NCI-H1436 (cell line): ENCODE data around the gene ASPG.
"Not testable (repeated sequence)": the region's sequence is repeated elsewhere in the genome, so short reads cannot be mapped to it uniquely, and the experiment has no call there.

Experiments used
- DNase-seq: peaks from one replicate; lab custom pipeline; 2025; lab: John Stamatoyannopoulos, UW

The ASPG gene

DNA sequence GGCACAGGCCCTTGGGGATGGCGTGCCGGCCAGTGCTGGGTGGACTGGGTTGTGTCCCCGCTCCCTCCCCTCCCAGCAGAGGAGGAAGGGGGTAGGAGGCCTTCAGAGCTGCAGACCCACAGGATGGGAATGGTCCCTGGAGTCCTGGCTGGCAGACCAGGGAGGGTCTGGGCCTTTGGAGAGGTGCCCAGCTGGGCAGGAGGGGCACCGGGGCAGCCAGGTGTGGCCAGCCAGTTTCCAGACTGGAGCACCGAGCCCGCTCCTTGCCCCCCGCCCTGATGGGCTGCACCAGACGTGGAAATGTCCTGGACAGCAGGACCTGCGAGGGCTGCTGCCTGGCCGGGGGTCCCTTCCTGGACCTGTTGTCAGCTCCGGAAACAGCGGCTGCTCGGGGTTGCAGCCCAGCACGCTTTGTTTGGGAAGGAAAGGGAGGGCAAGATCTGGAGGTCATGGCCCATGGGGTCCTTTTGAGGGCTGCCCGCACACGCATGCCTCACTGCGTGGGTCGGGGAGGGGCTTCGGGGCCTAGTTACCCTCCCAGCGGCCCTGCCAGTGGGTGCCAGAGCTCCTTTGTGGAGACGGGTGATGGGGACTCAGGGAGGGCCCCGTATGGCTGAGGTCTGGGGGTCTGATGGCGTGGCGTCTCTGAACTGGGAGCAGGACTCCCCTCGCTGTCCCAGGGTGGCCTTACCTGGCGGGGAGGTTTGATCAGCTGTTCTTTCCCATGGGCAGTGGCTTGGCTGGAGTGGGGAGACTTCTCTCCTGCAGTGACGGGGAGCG lies 62.0 kb downstream of the ASPG start:
- no peak for DNase-seq

DNA sequence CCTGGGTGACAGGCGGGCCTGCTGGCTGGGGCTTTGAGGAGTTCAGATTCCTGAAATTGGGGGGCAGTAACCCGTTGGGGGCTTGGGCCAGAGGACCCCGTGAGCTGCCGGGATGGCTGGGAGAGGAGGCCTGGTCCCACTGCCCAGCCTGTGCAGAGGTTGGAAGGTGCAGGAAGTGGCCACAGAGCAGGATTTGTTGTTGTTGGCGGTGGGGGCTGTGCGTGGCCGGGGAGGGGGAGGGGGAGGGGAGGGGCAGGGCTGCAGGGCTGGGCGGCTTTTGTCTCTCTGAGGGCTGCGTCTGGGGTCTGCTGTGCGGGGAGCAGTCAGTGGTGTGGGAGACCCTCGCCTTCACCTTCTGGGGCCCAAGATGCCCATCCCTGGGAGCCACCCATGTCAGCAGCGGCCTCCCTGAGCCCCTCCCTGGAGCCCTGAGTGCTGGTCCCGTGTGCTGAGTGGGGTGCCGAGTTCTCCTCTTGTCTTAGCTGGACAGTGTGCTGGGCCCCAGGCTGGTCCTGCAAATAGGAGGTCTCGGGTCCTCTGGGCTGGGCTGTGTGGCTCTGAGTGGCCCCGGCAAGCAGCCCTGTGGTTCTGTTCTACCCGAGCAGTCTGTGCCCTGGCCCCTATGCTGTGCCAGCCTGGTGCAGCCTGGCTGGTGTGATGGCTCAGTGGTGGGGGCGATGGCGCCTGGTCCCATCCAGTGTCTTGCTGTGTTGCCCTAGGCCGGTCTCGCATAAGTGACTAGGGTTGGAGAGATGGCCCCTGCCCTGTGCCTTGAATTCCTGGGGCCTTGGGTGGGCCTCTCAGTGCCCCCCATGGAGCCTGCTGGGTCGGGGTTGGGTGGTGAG lies 63.2 kb downstream of the ASPG start:
- DNase-seq, result no peak

DNA sequence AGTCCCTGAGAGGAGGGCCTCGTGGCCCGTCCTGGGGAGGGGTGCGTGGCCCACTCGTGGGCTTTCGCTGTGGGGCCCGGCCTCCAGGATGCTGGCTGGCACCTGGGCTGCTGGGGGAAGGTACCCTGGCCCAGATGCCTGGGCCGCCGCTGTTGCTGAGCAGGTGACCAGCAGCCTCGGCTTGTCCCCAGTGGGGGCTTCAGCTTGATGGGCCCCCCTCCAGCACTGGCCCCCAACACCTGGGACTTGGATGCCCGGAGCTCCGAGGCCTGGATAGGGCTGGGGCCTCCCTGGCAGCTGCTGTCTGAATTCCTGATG lies 63.7 kb downstream of the ASPG start:
- no peak for DNase-seq

DNA sequence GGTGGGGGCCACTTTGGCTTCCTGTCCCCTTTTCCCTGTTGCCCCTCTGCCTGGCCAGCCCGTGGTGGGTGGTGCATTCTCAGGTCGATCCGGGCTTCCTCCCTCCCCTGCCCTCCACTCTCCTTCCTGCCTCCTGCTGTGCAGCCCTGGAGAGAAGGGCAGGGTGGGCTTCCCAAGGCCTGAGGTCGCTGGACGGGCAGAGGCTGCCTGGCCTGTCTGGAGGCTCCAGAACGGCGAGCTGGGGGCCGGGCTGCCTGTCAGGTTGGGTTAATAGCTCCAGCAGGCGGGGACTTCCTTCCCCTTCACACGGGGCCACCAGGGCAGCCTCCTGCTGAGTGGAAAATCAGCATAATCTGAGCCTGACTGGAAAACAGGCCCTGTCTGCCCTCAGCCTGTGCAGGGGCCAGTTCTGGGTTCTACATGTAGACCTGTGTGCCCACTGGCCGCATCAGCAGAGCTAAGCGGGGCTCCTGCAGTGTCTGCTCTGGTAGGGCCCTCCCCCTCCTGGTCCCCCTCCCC lies 64.2 kb downstream of the ASPG start:
- DNase-seq, result no peak

DNA sequence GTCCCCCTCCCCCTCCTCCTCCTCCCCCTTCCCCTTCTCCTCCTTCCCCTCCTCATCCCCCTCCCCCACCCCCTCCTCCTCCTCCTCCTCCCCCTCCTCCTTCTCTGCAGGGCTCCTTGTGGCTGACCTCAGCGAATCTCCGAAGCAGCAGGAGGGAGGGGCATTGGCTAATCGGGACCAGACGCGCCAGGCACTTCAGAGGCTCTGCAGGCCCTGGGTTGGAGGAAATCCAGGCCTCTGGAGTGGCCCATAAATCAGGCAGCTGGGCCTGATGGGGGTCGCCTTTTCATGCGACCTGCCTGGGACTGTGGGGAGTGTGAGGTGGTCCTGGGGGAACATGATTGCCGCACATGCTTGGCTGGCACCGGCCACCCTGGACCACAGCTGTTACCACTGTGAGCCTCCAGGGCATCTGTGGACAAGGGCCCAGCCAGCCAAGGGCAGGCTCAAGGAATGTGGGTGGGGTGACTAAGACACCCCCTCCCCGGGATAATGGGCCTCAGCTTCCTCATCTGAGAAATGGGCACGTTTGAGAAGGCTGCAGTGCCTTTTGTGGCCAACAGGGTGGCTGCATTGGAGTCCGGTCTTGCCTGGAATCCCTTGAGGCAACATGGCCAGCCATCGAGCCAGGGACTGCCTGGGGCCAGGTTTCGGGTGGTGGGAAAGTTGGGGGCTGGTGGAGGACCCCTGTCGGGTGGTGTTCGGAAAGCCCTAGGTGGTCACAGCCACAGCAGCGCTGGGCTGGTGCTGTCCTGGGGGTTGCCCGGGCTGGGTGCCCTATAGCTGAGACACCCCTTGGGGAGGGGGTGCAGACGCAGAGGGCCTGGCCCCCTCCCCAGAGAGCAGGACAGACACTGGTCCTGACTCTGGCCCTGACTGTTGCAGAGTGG lies 64.9 kb downstream of the ASPG start:
- no peak for DNase-seq

DNA sequence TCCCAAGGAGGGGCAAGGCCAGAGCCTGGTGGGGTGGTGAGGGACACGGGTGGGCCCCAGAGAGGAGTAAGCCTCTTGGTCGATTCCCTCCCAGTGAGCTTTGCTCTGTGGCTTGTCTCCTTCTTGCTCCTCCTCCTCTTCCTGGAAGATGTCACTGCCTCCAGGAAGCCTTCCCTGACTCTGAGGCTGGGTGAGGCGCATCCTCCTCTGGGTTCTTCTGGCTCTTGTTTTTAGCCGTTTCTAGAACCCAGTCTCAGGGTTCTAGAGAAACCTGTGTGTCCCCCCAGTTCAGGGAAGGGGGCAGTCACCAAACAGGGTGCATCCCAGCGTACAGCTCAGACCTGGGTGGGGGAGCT lies 65.5 kb downstream of the ASPG start:
- no peak for DNase-seq

DNA sequence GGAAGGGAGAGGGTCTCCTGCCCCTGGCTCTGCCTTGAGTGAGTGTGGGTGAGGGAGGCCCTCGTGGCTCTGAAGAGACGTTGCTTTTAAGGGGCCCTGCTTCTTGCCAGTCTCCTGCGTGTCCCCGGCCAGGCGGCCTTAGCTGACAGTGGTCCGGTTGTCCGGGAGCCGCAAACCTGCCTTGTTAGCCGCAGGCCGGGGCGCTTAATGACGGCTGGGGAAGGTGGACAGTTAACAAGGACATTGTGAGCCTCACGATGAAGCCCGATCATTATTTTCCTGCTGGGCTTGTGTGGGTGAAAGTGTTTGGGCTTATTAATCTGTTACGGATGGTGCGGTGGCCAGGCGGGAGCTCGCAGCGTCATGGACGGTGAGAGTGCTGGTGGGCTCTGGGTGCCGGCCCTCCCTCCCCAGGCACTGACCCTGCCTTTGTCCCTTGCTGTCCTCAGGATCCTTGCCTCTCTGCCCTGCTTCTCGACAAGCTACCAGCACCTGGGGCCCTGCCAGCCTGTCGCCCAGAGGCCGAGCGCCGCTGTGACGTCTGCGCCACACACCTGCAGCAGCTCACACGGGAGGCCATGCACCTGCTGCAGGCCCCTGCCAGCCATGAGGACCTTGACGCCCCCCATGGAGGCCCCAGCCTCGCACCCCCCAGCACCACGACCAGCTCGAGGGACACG lies 66.2 kb downstream of the ASPG start:
- no peak for DNase-seq

DNA sequence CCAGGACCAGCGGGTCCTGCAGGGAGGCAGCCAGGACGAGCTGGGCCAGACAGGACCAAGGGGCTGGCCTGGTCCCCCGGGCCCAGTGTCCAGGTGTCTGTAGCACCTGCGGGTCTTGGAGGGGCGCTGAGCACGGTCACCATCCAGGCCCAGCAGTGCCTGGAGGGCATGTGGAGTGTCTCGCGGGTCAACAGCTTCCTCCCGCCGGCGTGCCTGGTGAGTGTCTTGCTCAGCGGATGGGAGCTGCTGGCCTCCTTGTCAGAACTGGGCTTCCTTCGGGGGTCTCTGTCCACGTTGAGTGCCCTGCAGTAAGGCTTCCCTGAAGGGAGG lies 66.7 kb downstream of the ASPG start:
- DNase-seq, result no peak

DNA sequence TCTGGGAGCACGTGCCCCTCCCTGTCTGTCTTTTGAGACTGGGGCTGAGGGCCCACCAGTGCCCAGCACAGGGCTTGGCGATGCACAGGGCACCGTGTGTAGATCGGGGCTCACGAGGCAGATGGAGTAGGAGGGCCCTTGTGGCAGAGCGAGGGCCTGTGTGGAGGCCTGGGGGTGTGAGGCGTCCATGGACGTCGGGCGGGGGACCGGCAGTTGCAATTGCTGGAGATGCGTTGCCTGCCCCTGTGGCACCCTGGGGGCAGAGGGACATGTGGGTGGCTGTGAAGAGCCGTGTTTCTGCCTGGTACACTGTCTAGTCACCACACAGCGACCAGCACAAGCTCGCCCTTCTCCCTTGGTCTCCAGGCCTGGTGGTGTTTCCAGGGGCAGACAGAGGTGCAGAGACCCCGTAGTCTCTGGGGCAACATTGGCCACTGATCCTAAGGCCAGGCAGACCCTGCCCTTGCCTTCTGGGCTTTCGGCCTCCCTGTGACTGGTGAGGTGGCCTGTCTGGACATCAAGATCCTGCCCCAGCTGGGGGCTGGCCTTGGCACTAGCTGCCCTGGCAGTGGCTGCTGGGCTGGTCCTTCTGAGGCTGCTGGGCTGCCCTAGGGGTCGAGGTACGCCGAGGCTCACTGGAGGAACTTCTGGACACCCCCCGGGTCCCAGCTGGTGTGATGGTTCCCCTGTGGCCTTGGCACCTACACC lies 67.3 kb downstream of the ASPG start:
- DNase-seq, result no peak

DNA sequence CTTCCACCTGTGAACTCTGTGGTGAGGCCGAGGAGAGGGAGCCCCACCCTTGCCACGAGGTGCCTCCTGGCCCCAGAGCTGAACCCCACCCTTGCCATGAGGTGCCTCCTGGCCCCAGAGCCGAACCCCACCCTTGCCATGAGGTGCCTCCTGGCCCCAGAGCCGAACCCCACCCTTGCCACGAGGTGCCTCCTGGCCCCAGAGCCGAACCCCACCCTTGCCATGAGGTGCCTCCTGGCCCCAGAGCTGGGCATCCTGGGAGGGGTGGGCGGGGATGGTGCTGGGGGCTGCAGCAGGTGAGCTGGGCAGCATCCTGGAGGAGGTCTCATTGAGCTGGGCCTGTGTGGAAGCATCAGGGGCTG lies 67.9 kb downstream of the ASPG start:
- DNase-seq, result not testable (repeated sequence)

DNA sequence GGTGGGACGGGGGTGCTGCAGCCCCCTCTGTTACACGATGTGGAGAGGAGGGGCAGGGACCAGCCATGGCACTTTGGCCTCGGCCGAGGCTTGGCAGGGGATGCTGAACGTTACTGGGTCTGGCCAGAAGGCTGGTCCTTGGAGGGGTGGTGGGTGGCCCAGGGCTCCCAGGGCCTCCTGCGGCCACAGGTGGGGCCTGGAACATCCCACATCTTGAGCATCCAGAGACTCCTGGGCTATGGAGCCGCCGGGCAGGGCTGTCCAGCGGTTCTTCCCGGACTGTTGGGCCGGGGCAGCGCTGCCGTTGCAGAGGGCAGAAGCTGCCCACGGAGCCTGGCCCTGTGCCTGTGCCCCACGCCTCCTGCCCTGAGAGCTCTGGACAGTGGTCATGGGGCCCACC lies 68.7 kb downstream of the ASPG start:
- no peak for DNase-seq

DNA sequence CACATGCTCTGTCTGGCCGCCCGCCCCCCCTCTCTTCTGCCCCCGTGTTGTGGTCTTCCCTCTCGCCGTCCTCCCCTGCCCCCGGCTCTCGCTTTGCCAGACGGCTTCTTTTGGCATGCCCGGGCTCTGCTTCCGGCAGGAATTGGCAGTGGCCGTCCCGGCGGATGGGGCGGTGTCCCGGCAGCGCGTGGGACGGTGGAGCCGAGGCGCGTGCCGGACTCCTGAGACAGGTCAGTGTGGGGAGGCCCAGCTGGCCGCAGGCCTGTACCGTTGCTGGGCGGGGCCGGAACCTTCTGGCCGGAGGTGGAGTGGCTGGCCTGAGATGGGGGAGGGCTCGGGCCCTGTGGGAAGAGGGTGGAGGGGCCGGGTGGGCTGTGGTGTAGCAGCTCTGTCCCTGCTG lies 70.0 kb downstream of the ASPG start:
- no peak for DNase-seq

DNA sequence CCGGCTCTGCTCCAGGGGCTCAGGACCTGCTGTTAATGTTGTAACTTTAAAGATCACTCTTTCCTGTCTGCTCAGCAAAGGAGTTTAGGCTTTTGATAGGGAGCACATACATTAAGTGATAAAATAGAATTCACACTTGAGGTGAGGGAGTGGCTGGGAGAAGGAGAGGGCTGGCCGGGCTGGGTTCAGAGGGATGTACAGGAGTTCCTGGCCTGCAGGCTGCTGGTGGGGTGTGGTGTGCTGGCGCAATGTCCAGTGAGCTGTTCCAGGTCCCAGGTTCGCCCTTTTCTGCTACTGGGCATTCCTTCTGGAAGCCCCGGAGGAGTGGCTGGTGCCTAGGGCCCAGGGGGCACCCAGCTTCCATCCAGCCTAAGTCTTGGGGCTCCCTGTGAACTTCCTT lies 70.6 kb downstream of the ASPG start:
- no peak for DNase-seq

DNA sequence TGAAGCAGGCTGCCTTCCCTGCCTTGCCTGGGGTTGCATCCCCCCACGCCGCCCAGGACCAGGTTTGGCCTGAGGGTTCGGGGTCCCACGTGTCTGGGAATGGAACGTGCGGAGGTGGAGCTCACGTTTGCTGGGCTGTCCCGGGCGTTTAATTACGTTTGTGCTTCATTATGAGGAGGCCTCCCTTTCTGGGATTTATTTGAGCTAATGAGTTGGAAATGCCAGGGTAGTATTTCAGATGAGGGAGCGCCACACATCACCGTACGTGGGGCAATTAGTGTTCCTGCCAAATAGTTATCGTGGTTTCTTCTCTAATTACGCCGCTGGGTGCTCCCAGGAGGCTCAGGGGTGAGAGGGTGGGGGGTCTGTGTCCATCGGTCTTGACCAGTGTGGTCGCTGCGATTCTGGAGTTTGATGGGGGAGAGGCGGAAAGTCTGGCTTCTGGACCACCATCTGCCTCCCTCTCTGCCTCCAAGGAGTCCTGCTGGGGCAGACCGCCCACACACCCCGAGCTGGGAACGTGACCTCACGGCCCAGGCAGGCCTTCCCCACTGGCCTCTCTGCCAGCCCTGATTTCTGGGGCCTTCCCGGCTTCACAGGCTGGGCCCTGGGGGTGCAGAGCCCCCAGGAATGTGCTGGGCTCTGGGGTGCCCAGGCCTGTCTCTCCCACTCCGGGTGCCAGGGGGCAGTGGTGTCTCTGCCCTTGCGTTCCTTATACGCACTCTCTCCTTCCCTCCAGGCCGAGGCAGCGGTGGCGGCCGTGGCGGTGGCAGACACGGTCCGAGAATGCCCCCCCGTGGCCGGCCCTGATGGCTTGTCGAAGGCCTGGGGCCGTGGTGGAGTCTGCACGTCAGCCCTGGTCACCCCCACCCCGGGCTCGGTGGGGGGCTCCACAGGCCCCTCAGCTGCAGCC lies 71.8 kb downstream of the ASPG start:
- DNase-seq, result no peak

DNA sequence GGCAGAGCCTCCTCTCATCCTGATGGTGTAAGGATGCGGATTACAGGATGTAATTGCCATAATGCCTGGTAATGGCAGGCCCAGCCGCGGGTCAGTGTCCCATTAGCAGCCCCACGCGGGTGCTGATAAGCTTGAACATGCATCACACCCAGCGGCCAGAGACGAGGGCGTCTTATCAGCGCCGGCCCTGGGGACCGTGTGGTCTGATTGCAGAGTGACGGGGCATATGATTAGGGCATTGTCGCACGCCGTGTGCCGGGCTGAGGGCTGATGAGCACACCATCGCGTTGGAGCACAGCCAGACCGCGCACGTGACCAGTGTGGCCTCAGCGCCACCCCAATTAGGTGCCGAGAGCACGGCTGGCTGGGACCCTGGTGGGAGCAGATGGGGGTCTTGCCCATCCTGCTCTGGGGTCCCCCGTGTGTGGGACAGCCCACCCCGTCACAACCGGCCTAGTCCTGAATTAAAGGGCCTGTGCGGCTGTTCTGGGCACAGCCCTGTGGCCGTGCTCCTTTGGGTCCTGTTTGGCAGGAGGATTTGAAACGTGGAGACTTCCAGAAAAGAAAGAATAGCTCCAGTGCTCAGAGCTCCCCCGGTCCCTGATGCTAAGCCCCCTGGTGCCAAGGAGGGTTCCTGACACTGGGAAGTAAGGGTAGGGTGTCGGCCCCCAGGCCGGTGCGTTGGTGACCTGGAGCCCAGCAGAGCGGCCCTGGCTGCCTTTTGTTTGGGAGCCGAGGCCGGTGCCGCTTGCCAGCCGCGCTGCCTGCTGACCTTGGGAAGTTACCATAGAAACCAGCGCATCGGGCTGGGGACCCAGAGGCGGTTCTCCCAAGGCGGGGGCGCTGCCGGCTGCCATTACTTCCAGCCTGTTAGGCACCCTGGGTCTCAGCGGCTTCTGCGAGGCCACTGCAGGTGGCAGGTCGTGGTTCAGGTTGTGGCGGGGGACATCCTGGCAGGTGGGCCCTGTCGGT lies 73.6 kb downstream of the ASPG start:
- no peak for DNase-seq

DNA sequence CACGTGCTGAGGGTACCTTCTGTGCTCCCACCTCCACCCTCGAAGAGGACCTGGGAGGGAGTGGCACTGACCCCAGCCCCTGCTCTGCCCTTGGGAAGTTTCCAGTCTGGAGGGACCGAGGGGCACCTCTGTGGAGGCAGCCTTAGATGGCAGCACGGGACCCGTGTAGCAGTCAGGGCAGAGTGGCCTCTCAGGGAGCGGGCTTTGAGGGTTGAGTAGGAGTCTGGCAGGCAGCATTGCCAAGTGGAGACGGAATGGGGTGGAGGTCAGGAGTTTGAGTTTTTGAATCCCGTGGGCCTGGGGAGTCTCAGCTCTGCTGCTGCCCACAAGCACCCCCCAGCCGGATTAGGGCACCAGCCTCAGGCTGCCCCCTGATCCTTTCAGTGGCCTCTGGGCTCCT lies 74.5 kb downstream of the ASPG start:
- no peak for DNase-seq

DNA sequence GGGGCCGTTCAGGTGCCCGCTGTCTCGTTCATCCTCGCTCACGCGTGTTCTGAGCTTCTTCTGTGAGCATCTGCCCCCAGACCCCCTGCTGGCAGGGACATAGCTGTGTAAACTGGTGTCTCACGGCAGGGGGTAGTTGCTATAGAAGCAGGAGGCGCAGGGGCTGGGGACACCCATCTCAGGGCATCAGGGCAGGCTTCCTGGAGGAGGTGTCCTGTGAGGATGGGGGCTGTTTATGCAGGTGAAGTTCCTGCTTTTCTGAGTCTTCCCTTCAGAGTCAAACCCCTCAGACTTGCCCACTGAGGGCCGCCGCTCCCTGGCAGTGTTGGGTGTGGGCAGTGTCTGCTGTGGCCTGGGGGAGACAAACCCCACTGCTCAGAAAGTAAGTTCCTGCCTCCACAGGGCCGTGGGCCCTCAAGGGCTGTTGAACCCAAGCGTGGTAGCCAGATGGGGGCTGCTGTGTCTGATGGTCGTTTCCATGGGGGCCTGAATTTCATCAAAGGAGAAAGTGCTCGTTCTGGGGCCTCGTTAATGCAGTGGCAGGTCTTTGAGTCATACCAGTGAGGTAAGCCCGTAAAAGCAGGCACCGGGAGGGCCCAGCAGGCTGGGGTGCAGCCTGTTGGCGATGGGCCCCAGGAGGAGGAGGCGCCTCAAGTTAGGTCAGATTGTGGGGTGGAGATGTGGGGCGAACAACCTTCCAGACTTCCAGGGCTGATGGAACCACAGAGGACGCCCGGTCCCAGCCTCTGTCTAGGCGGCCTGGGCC lies 76.3 kb downstream of the ASPG start:
- no peak for DNase-seq

DNA sequence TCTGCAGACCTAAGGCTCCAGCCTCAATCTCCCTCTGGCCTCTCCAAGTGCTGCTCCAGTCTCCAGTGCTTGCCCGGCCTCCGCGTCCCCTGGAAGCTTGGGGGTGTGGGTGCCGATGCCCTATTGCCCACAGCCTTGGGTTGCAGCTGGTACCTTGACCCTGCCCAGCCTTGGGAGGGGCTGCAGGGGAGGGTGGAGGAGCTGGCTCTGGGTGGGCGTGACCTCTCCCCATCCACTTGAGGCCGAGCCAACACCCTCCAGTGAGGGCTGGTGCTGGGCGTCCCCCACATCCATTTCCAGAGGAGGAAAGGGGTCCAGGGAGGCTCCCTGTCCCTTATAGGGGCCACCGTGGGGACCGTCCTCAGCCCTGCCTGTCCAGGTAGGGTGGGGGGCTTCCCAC lies 77.0 kb downstream of the ASPG start:
- no peak for DNase-seq
